Transverse colon (tissue), 3 donors: Measurements from ENCODE around the gene PGM5.

ENCODE experiments used
- EP300 ChIP-seq: sonication (generic); formaldehyde crosslinking; IDR thresholded peaks from one replicate; pipeline ENCODE4 v1.6.1; 2017; ENCODE audit warnings: antibody characterized with exemption, low read depth
- TF ChIP-seq, protein P1 (sequence below), 5 experiments: fragments of 200-600 bp in 3 of 5; fragments of 450-650 bp in 2 of 5; sonication (generic) in 3 of 5; IDR thresholded peaks; 1 replicate in 2 of 5; 2 replicates in 3 of 5; pipeline ENCODE4 v1.5.1; 2016 to 2017; ENCODE audit warnings: antibody characterized with exemption in 5 of 5, inconsistent platforms in 3 of 5, mild to moderate bottlenecking in 2 of 5, moderate library complexity in 1 of 5

DNA sequence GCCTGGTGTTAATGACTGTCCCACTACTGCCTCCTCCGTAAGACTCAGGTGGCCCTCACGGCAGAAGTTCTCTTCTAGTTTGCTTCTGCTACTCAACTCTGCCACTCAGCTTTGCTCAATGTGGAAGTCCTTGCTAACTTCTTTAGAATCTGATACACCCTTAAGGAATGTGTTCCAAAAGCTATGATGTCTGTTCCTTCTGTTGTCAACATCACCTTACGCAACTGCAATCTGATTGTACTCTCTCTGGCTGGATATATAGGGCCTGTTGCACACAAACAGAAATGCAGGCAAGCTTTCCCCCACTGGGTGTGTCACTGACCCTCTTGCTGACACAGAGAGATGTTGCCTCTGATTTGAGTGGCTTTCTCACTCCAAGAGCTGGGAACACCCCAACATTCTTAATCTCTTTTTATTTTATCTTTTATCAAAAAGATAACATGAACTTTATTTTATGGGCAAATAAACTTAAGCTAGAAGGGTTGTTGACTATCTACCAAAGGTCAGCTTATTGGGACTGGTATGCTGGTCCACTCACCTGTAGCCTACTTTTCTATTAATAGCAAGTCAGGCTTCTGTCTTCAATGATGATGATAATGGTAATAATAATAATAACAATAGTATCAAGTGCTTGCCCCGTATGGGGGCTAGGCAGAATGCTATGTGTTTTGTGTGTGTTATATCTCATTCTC lies 159.1 kb downstream of the PGM5 start:
- TF ChIP-seq, protein P1, sequence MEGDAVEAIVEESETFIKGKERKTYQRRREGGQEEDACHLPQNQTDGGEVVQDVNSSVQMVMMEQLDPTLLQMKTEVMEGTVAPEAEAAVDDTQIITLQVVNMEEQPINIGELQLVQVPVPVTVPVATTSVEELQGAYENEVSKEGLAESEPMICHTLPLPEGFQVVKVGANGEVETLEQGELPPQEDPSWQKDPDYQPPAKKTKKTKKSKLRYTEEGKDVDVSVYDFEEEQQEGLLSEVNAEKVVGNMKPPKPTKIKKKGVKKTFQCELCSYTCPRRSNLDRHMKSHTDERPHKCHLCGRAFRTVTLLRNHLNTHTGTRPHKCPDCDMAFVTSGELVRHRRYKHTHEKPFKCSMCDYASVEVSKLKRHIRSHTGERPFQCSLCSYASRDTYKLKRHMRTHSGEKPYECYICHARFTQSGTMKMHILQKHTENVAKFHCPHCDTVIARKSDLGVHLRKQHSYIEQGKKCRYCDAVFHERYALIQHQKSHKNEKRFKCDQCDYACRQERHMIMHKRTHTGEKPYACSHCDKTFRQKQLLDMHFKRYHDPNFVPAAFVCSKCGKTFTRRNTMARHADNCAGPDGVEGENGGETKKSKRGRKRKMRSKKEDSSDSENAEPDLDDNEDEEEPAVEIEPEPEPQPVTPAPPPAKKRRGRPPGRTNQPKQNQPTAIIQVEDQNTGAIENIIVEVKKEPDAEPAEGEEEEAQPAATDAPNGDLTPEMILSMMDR (IDR thresholded peaks at IDR 0.05) = no peak
- TF ChIP-seq EP300 = peak; percentile 15
